T-helper 17 cell (primary cell): ENCODE results near the gene MCOLN3. TPM values are rescaled to one million over a fixed set of nuclear protein-coding genes. Genes with fewer than 3 reads are reported as not detected.
"Not testable (repeated sequence)": the region's sequence is repeated elsewhere in the genome, so short reads cannot be mapped to it uniquely, and the experiment has no call there.

Experiments
- ATAC-seq: fragments of 150-1000 bp; cut with Tn5 transposase; 2 replicates; pipeline ENCODE4 v1.10.0; 2021; ENCODE audit warnings: mild to moderate bottlenecking, moderate library complexity
- DNase-seq, 3 donors: peaks; one replicate each; pipeline versions ENCODE4 v3.0.0 to v3.0.0-alpha.2; 2020 to 2021
- H3K9me3 ChIP-seq: one replicate; pipeline ENCODE4 v1.7.0; 2013; ENCODE audit warnings: low read length, mild to moderate bottlenecking; ENCODE audit not compliant: control insufficient read depth, poor library complexity, severe bottlenecking
- H3K27ac Mint-ChIP-seq: one replicate; pipeline ENCODE4 v1.8.0; 2022; ENCODE audit warnings: mild to moderate bottlenecking, moderate library complexity, mixed read lengths
- H3K27me3 Mint-ChIP-seq: one replicate; pipeline ENCODE4 v1.8.0; 2022; ENCODE audit warnings: mixed read lengths
- H3K36me3 Mint-ChIP-seq: one replicate; pipeline ENCODE4 v1.8.0; 2022; ENCODE audit warnings: low read depth, mixed read lengths
- H3K4me1 Mint-ChIP-seq: one replicate; pipeline ENCODE4 v1.8.0; 2022; ENCODE audit warnings: mild to moderate bottlenecking, mixed read lengths
- H3K4me3 Mint-ChIP-seq: one replicate; pipeline ENCODE4 v1.8.0; 2022; ENCODE audit warnings: mild to moderate bottlenecking, moderate library complexity, mixed read lengths
- total RNA-seq, 4 donors: library from RNA in 2 of 4; stranded (reverse) in 2 of 4; gene quantifications; one replicate each; pipeline ENCODE4 v1.2.3 and lab custom pipeline; 2022 to 2026

The MCOLN3 gene
- total RNA-seq, 2 donors from 2014 or later: 3.2 to 5.1 TPM

- H3K9me3 ChIP-seq: no peaks in the 10 kb centered on the region
- Mint-ChIP-seq H3K4me3 (peak within 1 kb of the TSS; percentile 93), H3K36me3 (peaks cover 5% of the 10 kb centered on the region), H3K27me3 (peaks cover 60% of the 10 kb centered on the region), H3K27ac (peak within 1 kb of the TSS; percentile 41), H3K4me1 (peaks cover 26% of the 10 kb centered on the region)
- DNase-seq (peak; percentile 37 to 40 (median 38)), ATAC-seq (peak; percentile 85)
These were observed 51.2 kb downstream of the MCOLN3 start, which contains the start of gene MCOLN2 for GRCh38 chr1:84996846-84997666. MCOLN2 (minus strand) TSS chr1:84997113; CDS start chr1:84996872, 241 bp downstream.

- Mint-ChIP-seq H3K36me3 (peaks cover 5% of the 10 kb centered on the region), H3K4me3 (peak overlapping the region; percentile 88), H3K27me3 (peaks cover 60% of the 10 kb centered on the region), H3K4me1 (peaks cover 30% of the 10 kb centered on the region), H3K27ac (peak overlapping the region; percentile 41)
- ATAC-seq (no peak), DNase-seq (no peak)
- no peaks in the 10 kb centered on the region for H3K9me3 ChIP-seq
These were observed 52.6 kb downstream of the MCOLN3 start for GRCh38 chr1:84995484-84996334.

GRCh38 chr1:84991097-84991920, 57.0 kb downstream of the MCOLN3 start:
- Mint-ChIP-seq H3K36me3 (peaks cover 2% of the 10 kb centered on the region), H3K4me3 (peak overlapping the region; percentile 39), H3K27ac (no peak overlapping the region), H3K27me3 (peaks cover 39% of the 10 kb centered on the region), H3K4me1 (peaks cover 25% of the 10 kb centered on the region)
- DNase-seq (no peak), ATAC-seq (peak; percentile 12)
- no peaks in the 10 kb centered on the region for H3K9me3 ChIP-seq

- Mint-ChIP-seq H3K4me3 (peak overlapping the region; percentile 55), H3K4me1 (peaks cover 22% of the 10 kb centered on the region), H3K36me3 (peaks cover 9% of the 10 kb centered on the region), H3K27me3 (peaks cover 35% of the 10 kb centered on the region), H3K27ac (peak overlapping the region; percentile 86)
- H3K9me3 ChIP-seq: no peaks in the 10 kb centered on the region
- peak; percentile 59 for ATAC-seq
- no peak for DNase-seq
These were observed 59.7 kb downstream of the MCOLN3 start for GRCh38 chr1:84988588-84988987.

GRCh38 chr1:84986561-84986960, 61.7 kb downstream of the MCOLN3 start:
- peaks cover 21% of the 10 kb centered on the region for H3K27me3 Mint-ChIP-seq

GRCh38 chr1:84985365-84985764, 62.9 kb downstream of the MCOLN3 start:
- Mint-ChIP-seq H3K4me3 (no peak overlapping the region), H3K36me3 (peaks cover 7% of the 10 kb centered on the region), H3K4me1 (peaks cover 12% of the 10 kb centered on the region), H3K27me3 (peaks cover 13% of the 10 kb centered on the region), H3K27ac (no peak overlapping the region)
- no peaks in the 10 kb centered on the region for H3K9me3 ChIP-seq
- ATAC-seq: no peak
- no peak for DNase-seq

More at GRCh38 chr1:84986561-84986960, 61.7 kb downstream of the MCOLN3 start:
- not testable (repeated sequence) for H3K36me3 Mint-ChIP-seq, H3K4me3 Mint-ChIP-seq, ATAC-seq, DNase-seq, H3K27ac Mint-ChIP-seq, H3K9me3 ChIP-seq
- H3K4me1 Mint-ChIP-seq: peaks cover 16% of the 10 kb centered on the region

GRCh38 chr1:84982395-84982794, 65.9 kb downstream of the MCOLN3 start:
- H3K4me3 Mint-ChIP-seq: no peak overlapping the region
- DNase-seq: no peak
- H3K9me3 ChIP-seq: no peaks in the 10 kb centered on the region
- peaks cover 5% of the 10 kb centered on the region for H3K4me1 Mint-ChIP-seq
- H3K27me3 Mint-ChIP-seq: peaks cover 7% of the 10 kb centered on the region
- no peak for ATAC-seq
- no peak overlapping the region for H3K27ac Mint-ChIP-seq
- H3K36me3 Mint-ChIP-seq: peaks cover 7% of the 10 kb centered on the region

- Mint-ChIP-seq H3K4me1 (peaks cover 24% of the 10 kb centered on the region), H3K36me3 (no peaks in the 10 kb centered on the region), H3K27me3 (no peaks in the 10 kb centered on the region), H3K4me3 (no peak overlapping the region), H3K27ac (peak overlapping the region; percentile 76)
- H3K9me3 ChIP-seq: no peaks in the 10 kb centered on the region
- no peak for ATAC-seq
- no peak for DNase-seq
These were observed 73.3 kb downstream of the MCOLN3 start for GRCh38 chr1:84975035-84975434.

- Mint-ChIP-seq H3K27ac (no peak overlapping the region), H3K27me3 (no peaks in the 10 kb centered on the region), H3K4me3 (no peak overlapping the region), H3K36me3 (no peaks in the 10 kb centered on the region), H3K4me1 (peaks cover 24% of the 10 kb centered on the region)
- H3K9me3 ChIP-seq: no peaks in the 10 kb centered on the region
- ATAC-seq (peak; percentile 46), DNase-seq (no peak)
These were observed 74.6 kb downstream of the MCOLN3 start for GRCh38 chr1:84973498-84974334.

GRCh38 chr1:84972377-84972987, 75.8 kb downstream of the MCOLN3 start:
- H3K27me3 Mint-ChIP-seq: no peaks in the 10 kb centered on the region
- H3K36me3 Mint-ChIP-seq: no peaks in the 10 kb centered on the region
- H3K4me1 Mint-ChIP-seq: peaks cover 24% of the 10 kb centered on the region
- H3K27ac Mint-ChIP-seq: no peak overlapping the region
- no peaks in the 10 kb centered on the region for H3K9me3 ChIP-seq
- DNase-seq: no peak
- no peak overlapping the region for H3K4me3 Mint-ChIP-seq
- ATAC-seq: peak; percentile 47

- DNase-seq: no peak
- Mint-ChIP-seq H3K27ac (no peak overlapping the region), H3K4me3 (peak overlapping the region; percentile 21), H3K4me1 (peaks cover 24% of the 10 kb centered on the region), H3K27me3 (no peaks in the 10 kb centered on the region), H3K36me3 (no peaks in the 10 kb centered on the region)
- no peak for ATAC-seq
- no peaks in the 10 kb centered on the region for H3K9me3 ChIP-seq
These were observed 76.3 kb downstream of the MCOLN3 start for GRCh38 chr1:84971957-84972356.
